ENCODE measurements around the gene ACTA2.

ACTA2 gene

DNA sequence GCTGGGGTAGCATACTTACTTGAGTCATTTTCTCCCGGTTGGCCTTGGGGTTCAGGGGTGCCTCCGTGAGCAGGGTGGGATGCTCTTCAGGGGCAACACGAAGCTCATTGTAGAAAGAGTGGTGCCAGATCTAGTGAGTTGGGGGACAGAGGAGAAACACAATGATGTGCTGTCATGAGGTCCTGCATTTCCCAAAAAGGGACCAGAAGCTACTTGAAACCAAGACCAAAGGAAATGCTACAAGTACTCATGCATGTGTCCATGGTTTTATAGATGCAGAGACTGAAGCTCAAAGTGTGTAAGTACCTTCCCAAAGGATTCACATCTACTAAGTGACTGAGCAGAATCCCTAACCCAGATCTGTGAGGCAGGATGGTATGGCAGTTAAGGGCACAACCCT lies 8.8 kb downstream of the ACTA2 start:
- peaks cover 0 to 11% of the 10 kb centered on the region in 2 donors for H3K36me3 ChIP-seq (replicated peaks in 1 of 2; ENCODE audit: control insufficient read depth in 2 of 2, insufficient read depth in 2 of 2, low read length in 2 of 2)
- no peak overlapping the region for H4K8ac ChIP-seq (ENCODE audit: low read depth, low read length)
- no peak overlapping the region for H4K91ac ChIP-seq (ENCODE audit: low read depth, low read length, poor library complexity)
- no peak overlapping the region for H3K23ac ChIP-seq (ENCODE audit: low read depth, low read length, poor library complexity)
- WGBS, 2 donors (ENCODE audit: extremely low coverage in 2 of 2, insufficient read length in 2 of 2, insufficient replicate concordance in 1 of 2), result no CpG with 5 or more reads among the region's 3 CpGs
- H3K18ac ChIP-seq (ENCODE audit: low read length), result no peak overlapping the region
- H2BK120ac ChIP-seq (ENCODE audit: low read depth, low read length), result no peak overlapping the region
- no peak overlapping the region for H3K27ac ChIP-seq (replicated peaks; ENCODE audit: low read length)
- no peaks in the 10 kb centered on the region for H3K79me1 ChIP-seq (ENCODE audit: low read depth, low read length)
- H3K4me2 ChIP-seq (ENCODE audit: insufficient read depth, low read length, poor library complexity, severe bottlenecking), result no peak overlapping the region
- H2BK15ac ChIP-seq (ENCODE audit: low read length), result no peak overlapping the region
- no peak overlapping the region for H3K9ac ChIP-seq (ENCODE audit: low read depth, low read length, poor library complexity)
- DNase-seq (ENCODE audit: low spot score), result no peak
- no peak overlapping the region for H2BK5ac ChIP-seq (ENCODE audit: low read length)
- H3K14ac ChIP-seq (ENCODE audit: low read length), result no peak overlapping the region
- H2BK12ac ChIP-seq (ENCODE audit: low read length), result no peak overlapping the region
- no peak overlapping the region for H2AK5ac ChIP-seq (ENCODE audit: low read depth, low read length)
- H3K4ac ChIP-seq (ENCODE audit: low read length), result no peak overlapping the region
- H3K9me3 ChIP-seq (replicated peaks in 1 of 2; ENCODE audit: control insufficient read depth in 2 of 2, insufficient read depth in 1 of 2, low read depth in 1 of 2, low read length in 2 of 2), result no peaks in the 10 kb centered on the region
- no peak overlapping the region for H2AFZ ChIP-seq (ENCODE audit: low read length)
- H3K4me1 ChIP-seq (ENCODE audit: control insufficient read depth in 2 of 2, insufficient read depth in 1 of 2, low read depth in 1 of 2, low read length in 2 of 2), result no peaks in the 10 kb centered on the region
- H3K4me3 ChIP-seq (ENCODE audit: low read length in 2 of 2), result no peak overlapping the region
- H3K27me3 ChIP-seq (ENCODE audit: control insufficient read depth in 3 of 3, insufficient read depth in 3 of 3, low read depth in 1 of 3, low read length in 3 of 3), result no peaks in the 10 kb centered on the region

DNA sequence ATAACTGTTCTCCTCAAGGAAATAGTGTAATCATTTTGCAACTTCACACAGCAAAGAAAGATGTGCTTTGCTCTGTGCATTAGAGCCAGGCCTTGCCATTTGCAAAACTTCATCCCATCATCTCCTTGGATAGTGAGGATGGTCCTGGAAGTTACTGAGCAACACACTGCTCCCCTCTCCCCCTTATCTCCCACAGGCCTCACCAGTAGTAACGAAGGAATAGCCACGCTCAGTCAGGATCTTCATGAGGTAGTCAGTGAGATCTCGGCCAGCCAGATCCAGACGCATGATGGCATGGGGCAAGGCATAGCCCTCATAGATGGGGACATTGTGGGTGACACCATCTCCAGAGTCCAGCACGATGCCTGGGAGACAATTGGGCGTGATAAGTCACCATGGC lies 11.5 kb downstream of the ACTA2 start:
- no peak overlapping the region for H4K91ac ChIP-seq (ENCODE audit: low read depth, low read length, poor library complexity)
- H2AK5ac ChIP-seq (ENCODE audit: low read depth, low read length), result no peak overlapping the region
- no peak overlapping the region for H3K14ac ChIP-seq (ENCODE audit: low read length)
- no peak overlapping the region for H4K8ac ChIP-seq (ENCODE audit: low read depth, low read length)
- H3K9ac ChIP-seq (ENCODE audit: low read depth, low read length, poor library complexity), result no peak overlapping the region
- no CpG with 5 or more reads among the region's 6 CpGs for WGBS, 2 donors (ENCODE audit: extremely low coverage in 2 of 2, insufficient read length in 2 of 2, insufficient replicate concordance in 1 of 2)
- H3K9me3 ChIP-seq (replicated peaks in 1 of 2; ENCODE audit: control insufficient read depth in 2 of 2, insufficient read depth in 1 of 2, low read depth in 1 of 2, low read length in 2 of 2), result no peaks in the 10 kb centered on the region
- peak overlapping the region in 1 of 2 donors; percentile 3 for H3K4me3 ChIP-seq (ENCODE audit: low read length in 2 of 2)
- no peak overlapping the region for H3K4me2 ChIP-seq (ENCODE audit: insufficient read depth, low read length, poor library complexity, severe bottlenecking)
- H3K4me1 ChIP-seq (ENCODE audit: control insufficient read depth in 2 of 2, insufficient read depth in 1 of 2, low read depth in 1 of 2, low read length in 2 of 2), result no peaks in the 10 kb centered on the region
- DNase-seq (ENCODE audit: low spot score), result no peak
- peaks cover 0 to 13% of the 10 kb centered on the region in 2 donors for H3K36me3 ChIP-seq (replicated peaks in 1 of 2; ENCODE audit: control insufficient read depth in 2 of 2, insufficient read depth in 2 of 2, low read length in 2 of 2)
- H3K23ac ChIP-seq (ENCODE audit: low read depth, low read length, poor library complexity), result no peak overlapping the region
- H2BK120ac ChIP-seq (ENCODE audit: low read depth, low read length), result no peak overlapping the region
- no peaks in the 10 kb centered on the region for H3K79me1 ChIP-seq (ENCODE audit: low read depth, low read length)
- H3K27me3 ChIP-seq (ENCODE audit: control insufficient read depth in 3 of 3, insufficient read depth in 3 of 3, low read depth in 1 of 3, low read length in 3 of 3), result no peaks in the 10 kb centered on the region
- no peak overlapping the region for H3K27ac ChIP-seq (replicated peaks; ENCODE audit: low read length)
- H2BK5ac ChIP-seq (ENCODE audit: low read length), result no peak overlapping the region
- H3K18ac ChIP-seq (ENCODE audit: low read length), result no peak overlapping the region
- no peak overlapping the region for H2BK15ac ChIP-seq (ENCODE audit: low read length)
- no peak overlapping the region for H2AFZ ChIP-seq (ENCODE audit: low read length)
- no peak overlapping the region for H3K4ac ChIP-seq (ENCODE audit: low read length)
- H2BK12ac ChIP-seq (ENCODE audit: low read length), result no peak overlapping the region

DNA sequence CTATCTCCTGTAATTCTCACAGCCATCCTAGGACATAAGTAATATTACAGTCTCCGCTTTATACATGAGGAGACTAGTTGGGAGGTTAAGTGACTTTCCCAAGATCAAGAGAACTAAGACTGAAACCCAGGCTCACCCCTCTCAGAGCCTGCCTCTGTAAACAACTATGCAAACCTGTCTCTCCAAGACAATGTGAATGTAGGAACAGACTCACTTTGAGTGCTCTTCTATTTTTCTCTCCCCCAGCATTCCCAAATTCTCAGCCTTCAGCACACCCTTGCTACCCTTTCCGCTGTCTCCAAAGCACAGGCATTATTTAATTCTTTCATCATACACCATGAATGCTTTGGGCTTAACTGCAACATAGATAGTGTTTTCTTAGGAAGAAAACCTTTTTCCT lies 13.6 kb downstream of the ACTA2 start:
- Histone ChIP-seq H3K27me3 (ENCODE audit: control insufficient read depth in 3 of 3, insufficient read depth in 3 of 3, low read depth in 1 of 3, low read length in 3 of 3) (no peaks in the 10 kb centered on the region), H4K91ac (ENCODE audit: low read depth, low read length, poor library complexity) (no peak overlapping the region), H3K79me1 (ENCODE audit: low read depth, low read length) (no peaks in the 10 kb centered on the region), H3K4me2 (ENCODE audit: insufficient read depth, low read length, poor library complexity, severe bottlenecking) (no peak overlapping the region), H2AK5ac (ENCODE audit: low read depth, low read length) (no peak overlapping the region), H4K8ac (ENCODE audit: low read depth, low read length) (no peak overlapping the region), H3K27ac (replicated peaks; ENCODE audit: low read length) (no peak overlapping the region), H3K18ac (ENCODE audit: low read length) (no peak overlapping the region), H3K9me3 (replicated peaks in 1 of 2; ENCODE audit: control insufficient read depth in 2 of 2, insufficient read depth in 1 of 2, low read depth in 1 of 2, low read length in 2 of 2) (no peaks in the 10 kb centered on the region), H3K14ac (ENCODE audit: low read length) (no peak overlapping the region), H3K36me3 (replicated peaks in 1 of 2; ENCODE audit: control insufficient read depth in 2 of 2, insufficient read depth in 2 of 2, low read length in 2 of 2) (peaks cover 0 to 13% of the 10 kb centered on the region in 2 donors), H3K4ac (ENCODE audit: low read length) (no peak overlapping the region), H2BK120ac (ENCODE audit: low read depth, low read length) (no peak overlapping the region), H3K4me3 (ENCODE audit: low read length in 2 of 2) (no peak overlapping the region), H3K23ac (ENCODE audit: low read depth, low read length, poor library complexity) (no peak overlapping the region), H3K4me1 (ENCODE audit: control insufficient read depth in 2 of 2, insufficient read depth in 1 of 2, low read depth in 1 of 2, low read length in 2 of 2) (no peaks in the 10 kb centered on the region), H3K9ac (ENCODE audit: low read depth, low read length, poor library complexity) (no peak overlapping the region), H2BK5ac (ENCODE audit: low read length) (no peak overlapping the region), H2AFZ (ENCODE audit: low read length) (no peak overlapping the region), H2BK15ac (ENCODE audit: low read length) (no peak overlapping the region), H2BK12ac (ENCODE audit: low read length) (no peak overlapping the region)
- no CpG with 5 or more reads among the region's 2 CpGs for WGBS, 2 donors (ENCODE audit: extremely low coverage in 2 of 2, insufficient read length in 2 of 2, insufficient replicate concordance in 1 of 2)
- no peak for DNase-seq (ENCODE audit: low spot score)

DNA sequence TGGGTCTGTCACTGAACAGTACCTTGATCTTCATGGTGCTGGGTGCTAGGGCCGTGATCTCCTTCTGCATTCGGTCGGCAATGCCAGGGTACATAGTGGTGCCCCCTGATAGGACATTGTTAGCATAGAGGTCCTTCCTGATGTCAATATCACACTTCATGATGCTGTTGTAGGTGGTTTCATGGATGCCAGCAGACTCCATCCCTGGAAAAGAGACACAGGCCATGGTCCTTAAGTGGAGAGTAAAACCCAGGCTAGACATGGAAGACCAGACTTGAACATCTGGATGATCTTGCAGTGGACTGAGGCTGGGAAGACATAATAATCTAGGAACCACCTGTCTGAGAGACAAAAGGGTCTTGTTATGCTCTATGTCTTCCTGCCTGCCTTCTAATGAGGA lies 14.5 kb downstream of the ACTA2 start:
- Histone ChIP-seq H2BK5ac (ENCODE audit: low read length) (no peak overlapping the region), H2AK5ac (ENCODE audit: low read depth, low read length) (no peak overlapping the region), H4K91ac (ENCODE audit: low read depth, low read length, poor library complexity) (no peak overlapping the region), H3K4me2 (ENCODE audit: insufficient read depth, low read length, poor library complexity, severe bottlenecking) (no peak overlapping the region), H3K4ac (ENCODE audit: low read length) (no peak overlapping the region), H3K27me3 (ENCODE audit: control insufficient read depth in 3 of 3, insufficient read depth in 3 of 3, low read depth in 1 of 3, low read length in 3 of 3) (no peaks in the 10 kb centered on the region), H3K18ac (ENCODE audit: low read length) (no peak overlapping the region), H2AFZ (ENCODE audit: low read length) (no peak overlapping the region), H3K36me3 (replicated peaks in 1 of 2; ENCODE audit: control insufficient read depth in 2 of 2, insufficient read depth in 2 of 2, low read length in 2 of 2) (peaks cover 0 to 16% of the 10 kb centered on the region in 2 donors), H2BK12ac (ENCODE audit: low read length) (no peak overlapping the region), H3K14ac (ENCODE audit: low read length) (no peak overlapping the region), H4K8ac (ENCODE audit: low read depth, low read length) (no peak overlapping the region), H3K9me3 (replicated peaks in 1 of 2; ENCODE audit: control insufficient read depth in 2 of 2, insufficient read depth in 1 of 2, low read depth in 1 of 2, low read length in 2 of 2) (no peaks in the 10 kb centered on the region), H3K23ac (ENCODE audit: low read depth, low read length, poor library complexity) (no peak overlapping the region), H3K27ac (replicated peaks; ENCODE audit: low read length) (no peak overlapping the region), H3K9ac (ENCODE audit: low read depth, low read length, poor library complexity) (no peak overlapping the region), H3K4me3 (ENCODE audit: low read length in 2 of 2) (no peak overlapping the region), H3K79me1 (ENCODE audit: low read depth, low read length) (no peaks in the 10 kb centered on the region), H2BK120ac (ENCODE audit: low read depth, low read length) (no peak overlapping the region), H3K4me1 (ENCODE audit: control insufficient read depth in 2 of 2, insufficient read depth in 1 of 2, low read depth in 1 of 2, low read length in 2 of 2) (no peaks in the 10 kb centered on the region), H2BK15ac (ENCODE audit: low read length) (no peak overlapping the region)
- WGBS, 2 donors (ENCODE audit: extremely low coverage in 2 of 2, insufficient read length in 2 of 2, insufficient replicate concordance in 1 of 2), result no CpG with 5 or more reads among the region's 3 CpGs
- DNase-seq (ENCODE audit: low spot score), result no peak

Measured in neuronal stem cell (in vitro differentiated cells).